Stimulated activated CD8-positive, alpha-beta memory T cell treated with anti-CD3 and anti-CD28 coated beads, Interleukin-7, amount 100 ng/mL, for 48 hours (primary cell): Measurements from ENCODE around the gene RAB8B.
"Not testable (repeated sequence)": the region's sequence is repeated elsewhere in the genome, so short reads cannot be mapped to it uniquely, and the experiment has no call there.

Source experiments
- DNase-seq, 2 donors: peaks; one replicate each; pipeline ENCODE4 v3.0.0-alpha.2; 2020; ENCODE audit warnings: low read depth in 1 of 2; ENCODE audit errors: extremely low read depth in 1 of 2

Gene RAB8B

DNA sequence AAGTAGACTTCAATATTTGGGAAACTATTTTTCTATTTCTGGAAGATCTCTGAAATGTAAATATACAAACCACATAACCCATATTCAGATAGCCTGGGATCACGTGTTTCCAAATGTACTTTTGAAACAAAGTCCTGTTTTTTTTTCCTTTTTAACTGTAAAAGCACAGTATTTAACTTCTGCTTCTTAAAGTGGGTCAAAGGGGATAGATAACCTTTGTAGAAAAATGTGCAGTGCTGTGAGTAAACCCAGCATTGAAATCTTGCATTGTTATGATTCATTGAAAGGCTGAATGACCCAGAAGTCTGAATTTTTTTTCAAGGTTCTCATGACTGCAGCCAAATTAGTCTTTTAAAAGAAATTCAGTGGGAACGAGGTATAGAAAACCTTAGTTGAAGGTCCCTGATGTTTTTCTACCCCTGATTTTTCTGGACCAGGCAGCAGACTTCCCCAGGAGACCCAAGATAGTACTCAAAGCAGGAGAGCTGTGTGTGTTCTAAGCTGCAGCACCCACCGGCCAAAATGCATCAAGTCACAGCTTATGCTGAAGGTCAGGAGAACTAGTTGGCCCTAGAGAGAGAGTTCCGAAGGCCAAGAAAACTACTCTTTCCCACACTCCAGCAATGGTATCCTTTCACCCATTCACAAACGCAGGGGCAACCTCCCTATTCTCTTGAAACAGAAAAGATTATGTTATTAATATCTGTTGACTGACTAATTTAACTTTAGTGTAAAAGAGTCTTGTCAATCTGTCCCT lies 44.4 kb downstream of the RAB8B start:
- DNase-seq, result no peak

DNA sequence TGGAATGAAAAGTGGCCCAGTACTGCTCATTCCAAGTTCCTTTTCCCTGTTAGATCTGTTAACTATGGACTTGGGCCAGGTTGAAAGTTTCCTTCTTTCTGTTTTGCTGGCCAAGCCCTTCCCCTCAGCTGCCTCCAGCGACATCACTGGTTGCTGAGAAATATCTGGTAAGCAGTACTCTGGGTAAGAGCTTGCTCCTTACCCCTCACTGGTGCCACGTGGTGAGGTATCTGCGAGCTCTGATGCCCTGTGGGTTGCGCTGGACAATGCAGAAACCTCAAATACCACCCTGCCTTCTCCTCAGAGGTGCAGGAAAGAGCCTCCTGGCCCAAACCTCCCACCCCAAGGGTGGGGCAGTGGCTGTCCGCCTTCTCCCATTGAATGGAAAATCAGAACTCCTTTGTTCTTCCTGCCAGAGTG lies 45.1 kb downstream of the RAB8B start:
- no peak for DNase-seq

DNA sequence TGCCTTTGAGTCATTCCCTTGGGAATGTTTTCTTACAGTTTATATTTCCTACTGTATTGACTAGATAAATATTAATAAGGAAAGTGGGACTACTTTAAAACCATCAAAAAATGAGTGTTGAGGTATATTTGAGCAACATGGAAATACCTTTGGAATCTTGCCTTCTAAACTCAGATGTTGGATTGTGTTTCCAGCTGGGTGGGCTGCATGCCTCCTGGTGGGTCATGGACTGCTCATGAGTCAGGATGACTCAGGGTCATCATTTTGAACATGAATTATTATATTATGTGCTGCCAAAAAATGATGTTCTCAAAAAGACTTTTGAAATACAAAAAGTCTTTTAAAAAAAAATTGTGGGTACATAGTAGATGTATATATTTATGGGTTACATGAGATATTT lies 46.9 kb downstream of the RAB8B start:
- no peak for DNase-seq

DNA sequence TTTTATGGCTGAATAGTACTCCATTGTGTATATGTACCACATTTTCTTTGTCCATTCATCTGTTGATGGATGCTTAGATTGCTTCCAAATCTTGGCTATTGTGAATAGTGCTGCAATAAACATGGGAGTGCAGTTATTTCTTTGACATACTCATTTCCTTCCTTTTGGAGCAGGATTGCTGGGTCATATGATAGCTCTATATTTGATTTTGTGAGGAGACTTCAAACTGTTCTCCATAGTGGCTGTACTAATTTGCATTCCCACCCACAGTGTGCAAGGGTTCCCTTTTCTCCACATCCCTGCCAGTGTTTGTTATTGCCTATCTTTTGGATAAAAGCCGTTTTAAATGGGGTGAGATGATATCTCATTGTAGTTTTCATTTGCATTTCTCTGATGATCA lies 47.7 kb downstream of the RAB8B start:
- not testable (repeated sequence) for DNase-seq

DNA sequence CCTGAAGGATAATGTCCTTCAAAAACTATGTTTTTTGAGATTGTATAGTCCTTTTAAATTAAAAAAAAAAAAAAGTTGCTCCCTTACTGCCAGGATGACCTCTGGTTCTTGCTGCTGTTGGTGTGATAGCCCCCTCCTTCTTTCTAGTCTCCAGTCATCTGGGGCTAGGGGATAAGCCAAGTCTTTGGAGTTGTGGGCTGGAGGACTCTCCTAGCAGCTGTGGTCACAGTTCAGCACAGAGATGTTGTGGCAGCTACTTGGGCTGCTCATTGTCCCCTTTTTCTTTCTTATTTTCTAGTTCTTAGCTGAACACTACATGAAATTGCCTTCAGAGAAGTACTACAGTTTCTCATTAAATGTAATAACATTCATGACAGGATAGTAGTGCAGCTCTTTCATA lies 48.8 kb downstream of the RAB8B start:
- DNase-seq, result no peak

DNA sequence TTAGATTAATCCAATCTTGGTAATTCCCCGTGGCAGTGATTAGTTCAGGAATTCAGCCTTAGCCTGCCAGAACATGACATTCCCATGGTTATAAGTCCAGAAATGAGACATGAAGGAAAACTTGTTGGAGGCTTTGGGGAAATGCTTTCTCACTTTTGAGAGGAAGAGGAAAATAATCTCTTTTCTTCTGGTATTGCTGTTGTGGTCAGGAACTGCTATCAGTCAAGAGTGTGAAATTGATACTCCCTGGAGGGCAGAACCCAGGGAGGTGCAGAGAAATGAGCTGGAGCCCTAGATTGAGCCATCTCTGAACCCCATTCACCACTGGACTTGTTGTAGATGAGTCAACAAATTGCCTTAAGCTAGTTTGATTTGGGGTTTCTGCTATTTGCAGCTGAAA lies 49.4 kb downstream of the RAB8B start:
- peak in 1 of 2 donors; percentile 32 for DNase-seq

DNA sequence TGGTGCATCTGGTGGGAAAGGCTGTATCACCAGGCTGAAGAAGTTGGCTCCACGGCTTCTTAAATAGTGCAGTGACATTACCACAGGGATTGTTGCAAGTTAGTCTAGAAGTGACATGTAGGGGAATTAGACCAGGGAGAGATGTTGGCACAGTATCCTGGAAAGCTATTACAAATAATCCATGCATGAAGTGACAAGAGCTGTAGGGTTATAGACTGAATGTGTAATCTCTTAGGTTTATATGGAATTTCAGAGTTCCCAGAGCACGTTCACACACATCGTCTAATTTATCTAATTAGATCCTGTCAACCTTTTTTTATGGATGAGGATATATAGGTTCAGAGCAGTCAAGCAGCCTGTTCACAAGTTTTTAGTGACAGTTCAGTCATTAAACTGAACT lies 50.7 kb downstream of the RAB8B start:
- DNase-seq, result no peak

DNA sequence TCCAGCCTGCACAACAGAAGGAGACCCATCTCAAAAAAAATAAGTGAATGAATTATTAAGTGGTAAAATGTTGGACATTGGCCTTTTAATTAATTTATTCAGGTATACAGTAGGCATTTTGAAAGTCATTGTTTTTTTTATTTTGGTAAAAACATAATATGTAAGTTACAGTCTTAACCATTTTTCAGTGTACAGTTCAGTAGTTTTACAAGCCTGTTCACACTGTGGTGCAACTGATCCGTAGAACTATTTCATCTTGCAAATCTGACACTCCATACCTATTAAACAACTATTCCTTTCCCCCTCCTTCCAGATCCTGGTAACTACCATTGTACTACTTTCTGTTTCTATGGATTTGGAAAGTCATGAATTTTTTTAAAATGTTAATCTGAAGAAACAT lies 51.9 kb downstream of the RAB8B start:
- DNase-seq, result no peak

DNA sequence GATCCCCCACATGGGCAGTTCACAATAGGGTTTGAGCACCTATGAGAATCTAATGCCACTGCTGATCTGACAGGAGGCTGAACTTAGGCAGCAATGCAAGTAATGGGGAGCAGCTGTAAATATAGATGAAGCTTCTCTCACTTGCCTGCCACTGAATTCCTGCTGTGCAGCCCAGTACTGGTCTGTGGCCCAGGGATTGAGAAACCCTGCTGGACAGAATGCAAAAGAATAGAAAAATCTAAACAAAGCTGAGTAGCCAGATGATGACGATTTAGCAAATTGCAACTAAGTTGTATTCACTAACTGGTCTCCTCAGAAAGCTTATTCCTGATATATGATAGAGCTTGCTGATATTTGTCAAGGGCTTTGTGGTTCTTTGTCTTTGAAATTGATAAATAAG lies 53.7 kb downstream of the RAB8B start:
- no peak for DNase-seq

DNA sequence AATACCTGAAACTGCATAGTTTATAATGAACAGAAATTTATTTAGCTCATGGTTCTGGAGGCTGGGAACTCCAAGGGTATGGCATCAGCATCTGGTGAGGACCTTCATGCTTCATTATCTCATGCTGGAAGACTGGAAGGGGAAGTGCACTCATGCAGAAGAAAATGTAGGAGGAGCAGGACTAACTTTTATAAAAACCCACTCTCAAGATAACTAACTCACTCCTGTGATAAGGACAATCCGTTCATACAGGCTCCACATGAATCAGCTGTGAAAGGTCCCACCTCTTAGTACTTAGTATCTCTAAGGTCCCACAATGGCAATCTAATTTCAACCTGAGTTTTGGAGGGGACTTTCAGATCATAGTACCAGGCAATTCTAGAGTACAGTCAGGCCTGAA lies 54.4 kb downstream of the RAB8B start:
- DNase-seq, result no peak

DNA sequence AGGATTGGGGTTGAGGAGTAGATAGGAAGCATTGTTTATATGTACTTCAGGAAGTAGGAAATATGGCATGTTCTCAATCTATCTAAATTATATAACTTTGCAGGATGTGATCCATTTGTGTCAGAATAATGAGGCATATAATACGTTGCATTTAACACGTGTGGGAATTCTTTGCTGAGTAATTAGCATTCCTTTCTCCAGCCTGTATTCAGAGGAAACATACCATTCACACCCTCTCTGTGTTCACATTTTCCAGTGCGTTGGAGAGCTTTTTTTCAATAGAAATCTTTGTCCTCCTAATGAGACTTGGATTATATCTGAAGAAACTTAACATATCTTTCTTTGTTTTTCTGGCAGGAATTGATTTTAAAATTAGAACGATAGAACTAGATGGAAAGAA lies 55.0 kb downstream of the RAB8B start:
- no peak for DNase-seq

DNA sequence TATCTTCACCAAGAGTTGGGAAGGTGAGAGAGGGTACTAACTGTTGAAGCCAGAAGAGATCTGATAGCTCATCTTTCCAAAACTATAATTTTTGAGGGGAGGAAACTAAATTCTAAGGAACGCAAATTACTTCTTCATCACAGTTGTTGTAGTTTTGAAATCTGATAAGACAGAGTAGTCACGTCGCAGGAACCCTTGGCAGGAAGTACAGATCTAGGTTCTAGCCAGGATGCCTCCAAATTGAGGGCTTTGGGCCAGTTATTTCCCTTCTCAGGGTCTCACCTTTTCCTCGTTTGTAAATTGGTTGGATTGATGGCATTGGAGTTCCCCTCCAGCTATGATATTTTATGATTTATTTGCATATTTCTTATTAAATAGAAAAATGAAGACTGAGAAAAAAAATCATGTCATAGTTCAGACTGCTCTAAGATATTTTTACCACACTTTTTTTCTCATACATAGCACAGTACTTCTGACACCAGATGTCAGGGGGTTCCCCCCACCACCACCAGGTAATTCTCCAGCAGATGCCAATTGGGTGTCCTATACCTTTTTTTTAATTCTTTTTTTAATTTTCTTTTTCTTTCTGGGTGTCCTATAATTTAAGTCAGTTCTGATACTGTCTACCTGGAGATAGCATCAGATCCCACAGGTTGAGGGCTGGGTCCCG lies 55.7 kb downstream of the RAB8B start:
- no peak for DNase-seq

DNA sequence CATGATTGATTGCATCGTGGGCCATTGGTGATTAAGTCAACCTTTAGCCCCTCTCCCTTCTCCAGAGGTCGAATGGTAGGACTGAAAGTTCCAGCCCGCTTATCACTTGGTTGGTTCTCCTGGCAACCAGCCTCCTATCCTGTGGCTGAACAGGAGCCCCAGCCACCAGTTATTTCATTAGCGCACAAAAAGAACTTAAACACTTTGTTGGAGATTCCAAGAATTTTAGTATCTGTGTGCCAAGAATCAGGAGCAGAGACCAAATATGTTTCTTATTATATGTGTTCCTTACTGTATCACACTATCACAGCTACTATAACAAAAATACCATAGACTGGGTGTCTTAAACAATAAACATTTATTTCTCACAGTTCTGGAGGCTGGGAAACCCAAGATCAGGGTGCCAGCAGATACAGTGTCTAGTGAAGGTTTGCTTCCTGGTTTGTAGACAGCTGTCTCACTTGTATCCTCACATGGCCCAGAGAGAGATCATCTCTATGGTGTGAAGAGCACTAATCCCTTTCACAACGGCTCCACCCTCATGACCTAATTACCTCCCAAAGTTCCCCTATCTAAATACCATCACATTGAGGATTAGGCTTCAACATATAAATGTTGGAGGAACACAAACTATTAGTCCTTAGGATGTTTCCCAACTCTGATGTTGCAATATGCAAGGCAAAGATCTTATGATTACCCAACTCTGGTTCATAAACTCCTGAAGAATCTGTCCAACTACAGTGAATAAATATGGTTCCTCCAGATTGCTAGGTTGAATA lies 57.5 kb downstream of the RAB8B start:
- no peak for DNase-seq

DNA sequence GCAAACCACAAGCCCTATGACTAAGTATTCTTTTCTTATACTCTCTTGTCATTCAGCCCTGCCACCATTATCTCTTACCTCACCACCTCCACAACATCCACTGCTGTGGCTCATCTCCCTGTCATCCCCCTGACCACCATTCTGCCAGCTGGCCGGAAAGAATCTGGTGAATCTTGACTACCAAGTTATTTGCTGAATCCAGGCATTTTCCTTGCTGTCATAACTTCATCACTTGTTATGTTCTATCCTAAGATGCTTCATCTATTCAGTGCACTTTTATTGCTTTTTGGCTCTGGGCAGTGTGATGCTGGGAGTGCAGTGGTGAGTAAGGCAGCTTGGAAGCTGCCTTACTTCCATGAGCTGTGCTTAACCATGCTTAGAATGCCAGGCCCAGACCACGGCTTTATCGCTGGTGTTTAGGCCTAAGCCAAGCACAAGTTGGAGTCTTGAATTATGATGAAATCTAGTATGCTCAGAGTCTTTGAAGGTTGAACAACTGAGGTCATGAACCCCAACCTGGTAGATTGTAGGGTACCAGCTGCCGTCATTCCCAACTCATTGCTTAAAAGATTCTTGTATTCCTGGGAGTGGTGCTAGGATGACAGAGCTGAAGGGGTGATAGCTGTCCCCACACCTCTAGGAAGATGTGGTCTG lies 61.0 kb downstream of the RAB8B start:
- no peak for DNase-seq

DNA sequence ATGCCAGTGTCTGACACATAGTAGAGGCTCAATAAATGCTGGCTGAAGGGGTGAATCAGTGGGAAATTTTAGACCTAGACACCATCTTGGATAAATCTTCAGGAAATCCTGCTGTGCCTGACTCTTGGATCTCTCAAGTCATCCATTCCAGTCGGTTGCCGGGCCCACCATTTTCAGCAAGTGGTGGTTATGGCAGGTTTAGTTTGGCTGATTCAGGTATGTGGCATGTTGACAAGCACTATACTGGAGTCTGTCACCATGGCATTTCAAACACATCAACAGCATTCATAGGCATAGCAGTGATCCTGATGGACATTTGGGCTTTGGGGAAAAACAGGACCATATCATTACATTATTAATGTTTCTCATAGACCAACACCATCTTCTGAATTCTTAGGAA lies 62.3 kb downstream of the RAB8B start:
- DNase-seq, result no peak

DNA sequence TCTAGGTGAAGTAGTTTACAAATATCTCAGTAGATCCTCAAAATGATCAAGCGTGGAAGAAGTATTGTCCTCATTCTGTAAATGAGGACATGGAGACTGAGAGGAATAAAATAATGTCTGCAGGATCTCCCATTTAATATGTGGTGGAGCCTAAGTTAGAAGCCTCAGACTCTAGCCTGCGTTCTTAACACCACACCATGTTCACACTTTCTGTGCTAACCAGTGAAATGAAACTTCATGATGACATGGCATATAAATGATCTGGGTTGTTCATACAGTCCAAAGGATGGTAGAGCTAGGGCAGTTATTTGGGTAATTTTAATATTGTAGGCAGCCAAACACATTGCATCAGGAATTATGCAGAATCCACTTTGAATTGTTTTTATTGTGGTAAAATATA lies 62.9 kb downstream of the RAB8B start:
- DNase-seq, result no peak

DNA sequence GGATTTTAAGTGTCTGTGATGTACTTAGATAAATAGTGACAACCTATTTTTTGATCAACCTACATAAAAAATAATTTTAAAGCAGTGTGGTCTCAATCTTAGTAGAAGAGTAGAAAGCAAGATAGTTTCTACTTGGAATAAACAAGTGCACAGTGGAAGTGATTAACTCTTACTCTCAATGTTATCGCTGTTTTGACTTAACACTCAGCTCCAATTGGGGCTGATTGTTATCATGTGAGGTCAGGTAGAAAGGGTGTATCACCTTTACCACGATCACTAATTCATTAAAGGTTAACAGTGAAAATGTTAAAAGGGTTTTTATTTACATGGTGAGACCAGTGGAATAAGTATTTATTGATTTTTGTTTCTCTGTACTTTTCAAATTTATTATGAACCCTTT lies 65.6 kb downstream of the RAB8B start:
- DNase-seq, result no peak

DNA sequence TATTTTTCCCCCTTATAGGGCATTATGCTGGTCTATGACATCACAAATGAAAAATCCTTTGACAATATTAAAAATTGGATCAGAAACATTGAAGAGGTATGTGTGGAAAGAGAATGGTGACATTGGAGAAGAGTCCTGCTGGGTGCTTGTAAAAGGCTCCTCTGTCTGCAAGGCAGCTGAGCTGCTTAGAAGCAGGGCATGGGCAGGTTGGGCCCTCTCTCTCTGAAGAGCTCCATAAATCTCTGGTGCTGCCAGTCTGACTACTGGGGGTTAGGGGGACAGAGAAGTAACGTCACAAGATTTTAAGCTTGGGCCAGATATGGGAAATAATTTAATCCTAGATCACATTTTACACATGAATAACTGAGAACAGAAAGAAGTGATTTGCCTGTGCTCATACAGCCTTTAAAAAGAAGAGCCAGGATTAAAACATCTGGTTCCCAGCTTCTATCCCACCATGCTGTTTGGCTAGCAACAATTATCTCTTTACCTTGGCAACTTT lies 66.1 kb downstream of the RAB8B start:
- DNase-seq, result no peak

DNA sequence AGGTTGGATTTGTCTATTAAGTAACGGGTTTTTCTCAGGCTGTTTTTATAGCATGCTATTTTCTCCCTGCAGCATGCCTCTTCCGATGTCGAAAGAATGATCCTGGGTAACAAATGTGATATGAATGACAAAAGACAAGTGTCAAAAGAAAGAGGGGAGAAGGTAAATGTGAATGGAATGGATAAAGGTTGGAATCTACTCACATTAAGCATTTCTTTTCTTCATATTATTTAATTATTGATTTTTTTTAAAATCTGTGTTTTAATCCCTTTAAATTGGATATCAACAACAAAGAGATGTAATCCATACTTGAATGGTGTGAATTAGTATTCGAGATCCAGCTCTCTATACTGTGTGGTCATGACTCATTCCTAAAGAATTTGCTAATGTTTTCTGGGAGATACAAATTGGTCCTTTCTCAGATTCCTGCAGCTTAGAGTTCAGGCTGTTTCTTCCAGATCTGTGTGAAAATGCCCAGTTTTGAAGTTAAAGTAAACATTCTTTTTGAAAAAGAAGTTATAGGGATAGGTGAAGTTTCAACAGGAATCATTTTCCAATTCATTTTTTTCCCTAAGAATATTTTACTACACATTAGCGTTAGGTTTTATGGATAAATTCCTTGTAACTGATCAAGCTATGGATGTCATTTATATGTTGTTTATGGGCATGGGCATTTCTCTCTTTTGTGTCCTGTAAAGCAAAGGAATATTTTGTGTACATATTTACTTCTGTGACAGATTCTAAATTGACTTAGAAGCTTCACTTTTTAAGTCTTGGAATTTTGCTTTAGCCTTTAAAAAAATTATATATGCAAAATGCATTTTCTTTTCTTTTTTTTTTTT lies 67.2 kb downstream of the RAB8B start:
- no peak for DNase-seq

DNA sequence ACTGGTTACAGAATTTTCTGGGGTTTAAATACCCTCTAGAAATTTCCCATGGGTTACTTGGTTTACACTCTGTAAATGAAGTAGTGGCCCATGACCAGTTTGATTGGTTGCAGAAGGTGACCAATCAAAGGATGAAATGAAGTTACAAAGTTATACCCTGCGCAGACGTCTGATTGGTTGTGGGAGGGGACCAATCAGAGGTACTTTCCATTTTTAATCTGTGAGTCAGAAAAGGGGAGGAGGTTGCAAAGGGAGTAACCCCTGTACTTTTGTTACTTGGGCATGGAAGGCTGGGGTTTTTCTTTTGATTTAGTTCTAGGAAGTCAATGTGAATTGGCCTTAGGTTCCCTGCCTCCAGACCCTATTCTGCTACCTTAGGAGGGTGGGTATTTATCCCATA lies 69.3 kb downstream of the RAB8B start:
- DNase-seq, result no peak
